HepG2 (cell line): Measurements from ENCODE around the gene NCOA6. TPM values are rescaled to one million over a fixed set of nuclear protein-coding genes. Genes with fewer than 3 reads are reported as not detected.

Experiments
- BRCA1 ChIP-seq: sonication (generic); formaldehyde crosslinking; IDR thresholded peaks from 2 replicates; pipeline ENCODE4 v1.4.0; 2020; ENCODE audit warnings: missing genetic modification reagents
- CBX5 ChIP-seq: sonication (generic); formaldehyde crosslinking; IDR thresholded peaks from 2 replicates; pipeline ENCODE4 v1.4.0; 2020; ENCODE audit warnings: missing genetic modification reagents, borderline replicate concordance
- CCAR2 ChIP-seq: fragments of 200-400 bp; formaldehyde crosslinking; optimal IDR thresholded peaks from 2 replicates; pipeline ENCODE3; 2018; ENCODE audit warnings: low read depth, mild to moderate bottlenecking, low read length, moderate library complexity
- FOXO1 ChIP-seq: sonication (generic); formaldehyde crosslinking; IDR thresholded peaks from 2 replicates; pipeline ENCODE4 v1.4.0; 2020; ENCODE audit warnings: missing genetic modification reagents
- HDAC6 ChIP-seq: fragments of 200-600 bp; sonication (generic); IDR thresholded peaks from 2 replicates; pipeline ENCODE4 v1.7.0; 2017; ENCODE audit warnings: mild to moderate bottlenecking, antibody characterized with exemption, low read length, low read depth
- HNRNPH1 ChIP-seq: fragments of 200-400 bp; formaldehyde crosslinking; optimal IDR thresholded peaks from 2 replicates; pipeline ENCODE3; 2017; ENCODE audit warnings: mild to moderate bottlenecking, low read depth, low read length
- MTF1 ChIP-seq: sonication (generic); formaldehyde crosslinking; IDR thresholded peaks from 2 replicates; pipeline ENCODE4 v1.5.0; 2020; ENCODE audit warnings: missing genetic modification reagents
- NCOA1 ChIP-seq: sonication (generic); formaldehyde crosslinking; IDR thresholded peaks from 2 replicates; pipeline ENCODE4 v1.9.0; 2021; ENCODE audit warnings: missing genetic modification reagents
- PHF20 ChIP-seq: sonication (generic); formaldehyde crosslinking; IDR thresholded peaks from 2 replicates; pipeline ENCODE4 v1.5.0; 2020; ENCODE audit warnings: mild to moderate bottlenecking, missing genetic modification reagents
- PITX1 ChIP-seq: sonication (generic); formaldehyde crosslinking; IDR thresholded peaks from 2 replicates; pipeline ENCODE4 v1.5.1; 2020; ENCODE audit warnings: mild to moderate bottlenecking, missing genetic modification reagents
- RARA ChIP-seq: IDR thresholded peaks from 2 replicates; pipeline ENCODE4 v1.6.1; 2016; ENCODE audit warnings: missing genetic modification reagents, missing compliant biosample characterization
- SETDB1 ChIP-seq: sonication (generic); formaldehyde crosslinking; IDR thresholded peaks from 2 replicates; pipeline ENCODE4 v1.5.1; 2020; ENCODE audit warnings: missing genetic modification reagents, mild to moderate bottlenecking, borderline replicate concordance
- TAF15 ChIP-seq: fragments of 200-400 bp; formaldehyde crosslinking; IDR thresholded peaks from one replicate; pipeline ENCODE4 v1.6.1; 2018; ENCODE audit warnings: mild to moderate bottlenecking, low read depth, low read length; ENCODE audit not compliant: poor library complexity, severe bottlenecking
- TMF1 ChIP-seq: sonication (generic); formaldehyde crosslinking; IDR thresholded peaks from 2 replicates; pipeline ENCODE4 v1.8.1; 2022; ENCODE audit warnings: low read depth, missing genetic modification reagents
- YEATS4 ChIP-seq: sonication (generic); formaldehyde crosslinking; IDR thresholded peaks from 2 replicates; pipeline ENCODE4 v1.4.0; 2020; ENCODE audit warnings: missing genetic modification reagents, borderline replicate concordance
- ZBTB7A ChIP-seq: sonication (generic); formaldehyde crosslinking; IDR thresholded peaks from 2 replicates; pipeline ENCODE4 v1.8.0; 2022; ENCODE audit warnings: mild to moderate bottlenecking, missing genetic modification reagents
- ZKSCAN1 ChIP-seq: fragments of 150-350 bp; IDR thresholded peaks from 2 replicates; pipeline ENCODE4 v1.6.1; 2014; ENCODE audit warnings: low read length
- ZNF567 ChIP-seq: sonication (generic); formaldehyde crosslinking; IDR thresholded peaks from 2 replicates; pipeline ENCODE4 v1.8.1; 2023; ENCODE audit warnings: mild to moderate bottlenecking, missing genetic modification reagents, borderline replicate concordance
- ZNF670 ChIP-seq: sonication (generic); formaldehyde crosslinking; IDR thresholded peaks from 2 replicates; pipeline ENCODE4 v1.8.0; 2022; ENCODE audit warnings: mild to moderate bottlenecking, missing genetic modification reagents, borderline replicate concordance
- polyA plus RNA-seq, 8 experiments: library from polyadenylated mRNA; depleted of rRNA in 3 of 8; stranded (reverse) in 7 of 8; unstranded in 1 of 8; fragments of >200 nt; fragmentation: Illumina TruSeq in 4 of 8; extraction: Trizol in 4 of 8; gene quantifications; 2 replicates each; pipeline versions ENCODE4 v1.2.1 to v1.2.3, GENCODE V29; 2011 to 2016; ENCODE audit warnings: low read depth in 4 of 8, missing spikeins in 1 of 8, mixed read lengths in 1 of 8; ENCODE audit not compliant: insufficient read depth in 1 of 8
- total RNA-seq, 5 experiments: library from RNA; depleted of rRNA; stranded (reverse); fragments of >200 nt; fragmentation: Illumina TruSeq; extraction: Trizol; gene quantifications; 2 replicates each; pipeline ENCODE4 v1.2.3, GENCODE V29; 2016; ENCODE audit warnings: low read depth in 1 of 5
- TF ChIP-seq, protein P1 (sequence below): sonication (generic); formaldehyde crosslinking; IDR thresholded peaks from 2 replicates; pipeline ENCODE4 v1.5.0; 2020; ENCODE audit warnings: mild to moderate bottlenecking, missing genetic modification reagents, borderline replicate concordance
- TF ChIP-seq, protein P2 (sequence below): IDR thresholded peaks from 2 replicates; pipeline ENCODE4 v1.6.1; 2018; ENCODE audit warnings: missing genetic modification reagents
- TF ChIP-seq, protein P3 (sequence below): sonication (generic); formaldehyde crosslinking; IDR thresholded peaks from 2 replicates; pipeline ENCODE4 v1.5.0; 2020; ENCODE audit warnings: missing genetic modification reagents
- TF ChIP-seq, protein P4 (sequence below): sonication (generic); formaldehyde crosslinking; IDR thresholded peaks from 2 replicates; pipeline ENCODE4 v1.8.0; 2022; ENCODE audit warnings: missing genetic modification reagents, mild to moderate bottlenecking, inconsistent platforms, borderline replicate concordance

Gene NCOA6
- total and polyA plus RNA-seq, 2 of the 13 experiments (the other 11 are each of a cell fraction or from before 2014, with no cell fraction given), result 11.2 to 29.3 TPM

DNA sequence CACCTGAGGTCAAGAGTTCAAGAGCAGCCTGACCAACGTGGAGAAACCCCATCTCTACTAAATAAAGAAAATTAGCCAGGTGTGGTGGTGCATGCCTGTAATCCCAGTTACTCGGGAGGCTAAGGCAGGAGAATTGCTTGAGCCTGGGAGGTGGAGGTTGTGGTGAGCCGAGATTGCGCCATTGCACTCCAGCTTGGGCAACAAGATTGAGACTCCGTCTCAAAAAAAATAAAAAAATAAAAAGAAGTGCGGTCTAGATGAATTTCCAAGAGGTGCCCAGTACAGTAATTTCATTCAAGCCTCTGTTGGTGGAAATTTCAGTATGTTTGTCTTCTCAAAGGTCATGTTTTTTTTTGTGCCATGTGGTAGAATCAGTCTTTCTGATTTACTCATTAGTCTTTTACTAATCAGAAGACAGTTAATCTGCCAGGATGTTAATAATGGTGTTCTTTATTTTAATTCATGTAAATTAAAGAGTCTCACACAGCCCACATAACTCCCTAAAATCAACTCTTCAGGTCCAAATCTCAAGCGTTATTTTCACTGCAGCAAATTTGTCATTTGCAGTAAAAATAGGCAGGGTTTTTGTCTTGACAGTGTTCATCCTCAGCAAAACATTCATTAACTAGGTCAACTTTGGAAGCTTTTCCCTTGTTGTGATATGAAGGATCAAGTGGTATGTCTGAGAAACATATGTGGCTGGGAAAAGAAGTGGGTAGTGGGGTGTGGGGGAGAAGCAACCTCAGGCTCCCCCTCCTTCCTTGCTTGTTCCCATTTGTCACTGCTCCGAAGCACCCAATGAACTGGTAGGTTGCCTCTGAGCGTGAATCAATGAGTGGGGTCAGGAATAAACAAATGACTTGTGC lies 108.0 kb downstream of the NCOA6 start (continued):
- TF ChIP-seq ZNF670 (CRISPR knock-in tag) (no peak), FOXO1 (CRISPR knock-in tag) (peak; percentile 65; the same call in 1 of the 2 replicates), PITX1 (CRISPR knock-in tag) (peak; percentile 61; the same call in 1 of the 2 replicates), TMF1 (CRISPR knock-in tag) (0 out of 2 replicates have a peak, but pooled peaks have one; percentile 59), HNRNPH1 (no peak), ZKSCAN1 (no peak), YEATS4 (CRISPR knock-in tag) (no peak; the same call in 1 of the 2 replicates), HDAC6 (no peak), MTF1 (CRISPR knock-in tag) (no peak), TAF15 (no peak), RARA (CRISPR knock-in tag) (no peak), ZBTB7A (CRISPR knock-in tag) (no peak), NCOA1 (CRISPR knock-in tag) (no peak), BRCA1 (CRISPR knock-in tag) (no peak), SETDB1 (CRISPR knock-in tag) (no peak), CBX5 (no peak; the same call in 1 of the 2 replicates), ZNF567 (no peak), CCAR2 (no peak), PHF20 (CRISPR knock-in tag) (no peak)
- TF ChIP-seq, protein P1, sequence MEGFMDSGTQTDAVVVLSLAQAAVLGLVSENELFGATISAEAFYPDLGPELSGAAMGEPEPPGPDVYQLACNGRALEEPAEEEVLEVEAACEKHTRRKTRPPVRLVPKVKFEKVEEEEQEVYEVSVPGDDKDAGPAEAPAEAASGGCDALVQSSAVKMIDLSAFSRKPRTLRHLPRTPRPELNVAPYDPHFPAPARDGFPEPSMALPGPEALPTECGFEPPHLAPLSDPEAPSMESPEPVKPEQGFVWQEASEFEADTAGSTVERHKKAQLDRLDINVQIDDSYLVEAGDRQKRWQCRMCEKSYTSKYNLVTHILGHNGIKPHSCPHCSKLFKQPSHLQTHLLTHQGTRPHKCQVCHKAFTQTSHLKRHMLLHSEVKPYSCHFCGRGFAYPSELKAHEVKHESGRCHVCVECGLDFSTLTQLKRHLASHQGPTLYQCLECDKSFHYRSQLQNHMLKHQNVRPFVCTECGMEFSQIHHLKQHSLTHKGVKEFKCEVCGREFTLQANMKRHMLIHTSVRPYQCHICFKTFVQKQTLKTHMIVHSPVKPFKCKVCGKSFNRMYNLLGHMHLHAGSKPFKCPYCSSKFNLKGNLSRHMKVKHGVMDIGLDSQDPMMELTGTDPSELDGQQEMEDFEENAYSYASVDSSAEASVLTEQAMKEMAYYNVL, result no peak
- TF ChIP-seq, protein P2, sequence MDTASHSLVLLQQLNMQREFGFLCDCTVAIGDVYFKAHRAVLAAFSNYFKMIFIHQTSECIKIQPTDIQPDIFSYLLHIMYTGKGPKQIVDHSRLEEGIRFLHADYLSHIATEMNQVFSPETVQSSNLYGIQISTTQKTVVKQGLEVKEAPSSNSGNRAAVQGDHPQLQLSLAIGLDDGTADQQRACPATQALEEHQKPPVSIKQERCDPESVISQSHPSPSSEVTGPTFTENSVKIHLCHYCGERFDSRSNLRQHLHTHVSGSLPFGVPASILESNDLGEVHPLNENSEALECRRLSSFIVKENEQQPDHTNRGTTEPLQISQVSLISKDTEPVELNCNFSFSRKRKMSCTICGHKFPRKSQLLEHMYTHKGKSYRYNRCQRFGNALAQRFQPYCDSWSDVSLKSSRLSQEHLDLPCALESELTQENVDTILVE, result 0 out of 2 replicates have a peak, but pooled peaks have one; percentile 58
- TF ChIP-seq, protein P3, sequence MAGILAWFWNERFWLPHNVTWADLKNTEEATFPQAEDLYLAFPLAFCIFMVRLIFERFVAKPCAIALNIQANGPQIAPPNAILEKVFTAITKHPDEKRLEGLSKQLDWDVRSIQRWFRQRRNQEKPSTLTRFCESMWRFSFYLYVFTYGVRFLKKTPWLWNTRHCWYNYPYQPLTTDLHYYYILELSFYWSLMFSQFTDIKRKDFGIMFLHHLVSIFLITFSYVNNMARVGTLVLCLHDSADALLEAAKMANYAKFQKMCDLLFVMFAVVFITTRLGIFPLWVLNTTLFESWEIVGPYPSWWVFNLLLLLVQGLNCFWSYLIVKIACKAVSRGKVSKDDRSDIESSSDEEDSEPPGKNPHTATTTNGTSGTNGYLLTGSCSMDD, result no peak
- TF ChIP-seq, protein P4, sequence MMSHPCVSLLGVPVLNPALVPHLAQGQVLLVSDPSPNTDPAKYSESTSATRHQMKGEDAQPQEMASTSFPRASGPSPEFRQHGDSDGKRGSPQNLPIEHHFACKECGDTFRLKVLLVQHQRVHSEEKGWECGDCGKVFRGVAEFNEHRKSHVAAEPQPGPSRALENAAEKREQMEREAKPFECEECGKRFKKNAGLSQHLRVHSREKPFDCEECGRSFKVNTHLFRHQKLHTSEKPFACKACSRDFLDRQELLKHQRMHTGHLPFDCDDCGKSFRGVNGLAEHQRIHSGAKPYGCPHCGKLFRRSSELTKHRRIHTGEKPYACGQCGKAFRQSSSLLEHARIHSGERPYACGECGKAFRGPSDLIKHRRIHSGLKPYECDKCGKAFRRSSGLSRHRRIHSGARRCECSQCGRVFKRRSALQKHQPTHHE (CRISPR knock-in tag), result no peak
